Parathyroid adenoma (tissue), 2 donors: ENCODE measurements around the gene EREG.

Experiments used
- H2AFZ ChIP-seq: fragments of 300-600 bp; sonication (generic); one replicate; pipeline ENCODE4 v1.7.0; 2017; ENCODE audit warnings: antibody characterized with exemption, mild to moderate bottlenecking
- H3K27ac ChIP-seq: fragments of 300-600 bp; sonication (generic); one replicate; pipeline ENCODE4 v1.7.0; 2017
- H3K27me3 ChIP-seq: fragments of 300-600 bp; sonication (generic); one replicate; pipeline ENCODE4 v1.7.0; 2017; ENCODE audit warnings: low read length; ENCODE audit not compliant: control insufficient read depth, insufficient read depth
- H3K36me3 ChIP-seq: fragments of 300-600 bp; sonication (generic); one replicate; pipeline ENCODE4 v1.7.0; 2017; ENCODE audit warnings: low read length; ENCODE audit not compliant: control insufficient read depth, insufficient read depth
- H3K4me1 ChIP-seq: fragments of 300-600 bp; sonication (generic); one replicate; pipeline ENCODE4 v1.7.0; 2017; ENCODE audit warnings: control low read depth
- H3K4me2 ChIP-seq: fragments of 300-600 bp; sonication (generic); one replicate; pipeline ENCODE4 v1.7.0; 2017; ENCODE audit warnings: low read length
- H3K4me3 ChIP-seq: fragments of 300-600 bp; sonication (generic); one replicate; pipeline ENCODE4 v1.7.0; 2017; ENCODE audit warnings: low read depth, low read length
- H3K79me2 ChIP-seq: fragments of 300-600 bp; sonication (generic); one replicate; pipeline ENCODE4 v1.7.0; 2017; ENCODE audit warnings: control low read depth
- H3K9ac ChIP-seq: fragments of 300-600 bp; sonication (generic); one replicate; pipeline ENCODE4 v1.7.0; 2017; ENCODE audit warnings: mild to moderate bottlenecking
- H3K9me3 ChIP-seq: fragments of 300-600 bp; sonication (generic); one replicate; pipeline ENCODE4 v1.7.0; 2017; ENCODE audit warnings: low read length; ENCODE audit not compliant: control insufficient read depth
- CTCF ChIP-seq: fragments of 300-600 bp; sonication (generic); IDR thresholded peaks from one replicate; pipeline ENCODE4 v1.7.0; 2017; ENCODE audit warnings: antibody characterized with exemption, mild to moderate bottlenecking
- donor health status: primary hyperparathyroidism.

EREG gene

GRCh38 chr4:74374128-74374527 is 9.2 kb downstream of the EREG start:
- Histone ChIP-seq H3K4me2 (no peak overlapping the region), H3K9ac (no peak overlapping the region), H3K79me2 (no peaks in the 10 kb centered on the region), H2AFZ (no peak overlapping the region), H3K4me1 (no peaks in the 10 kb centered on the region), H3K9me3 (no peaks in the 10 kb centered on the region), H3K27ac (no peak overlapping the region), H3K27me3 (no peaks in the 10 kb centered on the region), H3K36me3 (no peaks in the 10 kb centered on the region), H3K4me3 (no peak overlapping the region)
- TF ChIP-seq CTCF, result no peak

GRCh38 chr4:74374561-74375327 is 9.8 kb downstream of the EREG start:
- no peak overlapping the region for H2AFZ ChIP-seq
- H3K4me1 ChIP-seq, result no peaks in the 10 kb centered on the region
- H3K9me3 ChIP-seq, result no peaks in the 10 kb centered on the region
- H3K36me3 ChIP-seq, result no peaks in the 10 kb centered on the region
- no peak overlapping the region for H3K9ac ChIP-seq
- no peak overlapping the region for H3K4me3 ChIP-seq
- no peak for TF ChIP-seq CTCF
- no peaks in the 10 kb centered on the region for H3K27me3 ChIP-seq
- no peak overlapping the region for H3K27ac ChIP-seq
- no peaks in the 10 kb centered on the region for H3K79me2 ChIP-seq
- no peak overlapping the region for H3K4me2 ChIP-seq

GRCh38 chr4:74375824-74376426 is 11.0 kb downstream of the EREG start:
- no peak overlapping the region for H3K9ac ChIP-seq
- H3K79me2 ChIP-seq, result no peaks in the 10 kb centered on the region

GRCh38 chr4:74376888-74377483 is 12.0 kb downstream of the EREG start:
- Histone ChIP-seq H3K9ac (no peak overlapping the region), H3K36me3 (no peaks in the 10 kb centered on the region), H3K27ac (no peak overlapping the region), H3K9me3 (no peaks in the 10 kb centered on the region), H3K4me2 (no peak overlapping the region), H3K27me3 (no peaks in the 10 kb centered on the region), H3K79me2 (no peaks in the 10 kb centered on the region), H3K4me1 (no peaks in the 10 kb centered on the region), H3K4me3 (no peak overlapping the region), H2AFZ (no peak overlapping the region)
- peak; percentile 34 for TF ChIP-seq CTCF

More at GRCh38 chr4:74375824-74376426, 11.0 kb downstream of the EREG start:
- H3K4me1 ChIP-seq, result no peaks in the 10 kb centered on the region
- no peaks in the 10 kb centered on the region for H3K27me3 ChIP-seq
- H3K4me3 ChIP-seq, result no peak overlapping the region
- no peaks in the 10 kb centered on the region for H3K9me3 ChIP-seq
- H3K27ac ChIP-seq, result no peak overlapping the region
- no peak for TF ChIP-seq CTCF
- no peak overlapping the region for H2AFZ ChIP-seq
- H3K4me2 ChIP-seq, result no peak overlapping the region
- H3K36me3 ChIP-seq, result no peaks in the 10 kb centered on the region
